WTC11 (cell line): ENCODE results near the gene SMIM31. TPM values are rescaled to one million over a fixed set of nuclear protein-coding genes. Genes with fewer than 3 reads are reported as not detected.

Source experiments
- ATAC-seq: fragments of 200-7000 bp; cut with Tn5 transposase; 2 replicates; pipeline ENCODE4 v1.10.0; 2021; ENCODE audit warnings: mild to moderate bottlenecking, moderate library complexity
- CTCF ChIA-PET: fragments of 300-600 bp; sonication (Branson Sonifier 250); formaldehyde crosslinking; loops from one replicate; lab custom pipeline; 2021; ENCODE audit warnings: antibody characterized with exemption; lab: Charles Lee
- POLR2A ChIA-PET: fragments of 350-600 bp; sonication (Branson Sonifier 250); formaldehyde crosslinking; loops from one replicate; lab custom pipeline; 2021; ENCODE audit warnings: antibody characterized with exemption; lab: Charles Lee
- DNase-seq: peaks from one replicate; pipeline ENCODE4 v3.0.0; 2021; ENCODE audit warnings: low spot score
- H3K27ac Mint-ChIP-seq: 2 replicates; pipeline ENCODE4 v1.8.0; 2021; ENCODE audit warnings: mixed read lengths
- H3K27me3 Mint-ChIP-seq: 2 replicates; pipeline ENCODE4 v1.8.0; 2021; ENCODE audit warnings: low read depth, mild to moderate bottlenecking, moderate library complexity, mixed read lengths
- H3K36me3 Mint-ChIP-seq: 2 replicates; pipeline ENCODE4 v1.8.0; 2021; ENCODE audit warnings: mixed read lengths
- H3K4me1 Mint-ChIP-seq: 2 replicates; pipeline ENCODE4 v1.8.0; 2022; ENCODE audit warnings: mixed read lengths
- H3K4me3 Mint-ChIP-seq: 2 replicates; pipeline ENCODE4 v1.8.0; 2021; ENCODE audit warnings: mild to moderate bottlenecking, moderate library complexity, mixed read lengths
- H3K9me3 Mint-ChIP-seq: 2 replicates; pipeline ENCODE4 v1.8.0; 2021; ENCODE audit warnings: mixed read lengths
- ATF3 ChIP-seq: sonication (generic); formaldehyde crosslinking; conservative IDR thresholded peaks from 2 replicates; pipeline ENCODE4 v1.8.1; 2022; ENCODE audit warnings: mild to moderate bottlenecking, missing genetic modification reagents
- ATF6 ChIP-seq: sonication (generic); formaldehyde crosslinking; IDR thresholded peaks from 2 replicates; pipeline ENCODE4 v1.8.1; 2023; ENCODE audit warnings: mild to moderate bottlenecking, missing genetic modification reagents
- CBFB ChIP-seq: sonication (generic); formaldehyde crosslinking; IDR thresholded peaks from 2 replicates; pipeline ENCODE4 v1.8.1; 2022; ENCODE audit warnings: mild to moderate bottlenecking, low read depth, missing genetic modification reagents
- CREM ChIP-seq: sonication (generic); formaldehyde crosslinking; IDR thresholded peaks from 2 replicates; pipeline ENCODE4 v1.8.1; 2022; ENCODE audit warnings: mild to moderate bottlenecking, missing genetic modification reagents, moderate library complexity
- E2F1 ChIP-seq: sonication (generic); formaldehyde crosslinking; IDR thresholded peaks from 2 replicates; pipeline ENCODE4 v1.8.0; 2022; ENCODE audit warnings: mild to moderate bottlenecking, missing genetic modification reagents
- ELF4 ChIP-seq: sonication (generic); formaldehyde crosslinking; IDR thresholded peaks from 2 replicates; pipeline ENCODE4 v1.8.1; 2022; ENCODE audit warnings: low read depth, mild to moderate bottlenecking, moderate library complexity, missing genetic modification reagents
- IRF1 ChIP-seq: sonication (generic); formaldehyde crosslinking; IDR thresholded peaks from 2 replicates; pipeline ENCODE4 v1.8.0; 2023; ENCODE audit warnings: missing genetic modification reagents
- JUN ChIP-seq: sonication (generic); formaldehyde crosslinking; IDR thresholded peaks from 2 replicates; pipeline ENCODE4 v1.8.0; 2023; ENCODE audit warnings: mild to moderate bottlenecking, missing genetic modification reagents
- OVOL2 ChIP-seq: fragments of 250-450 bp; sonication (Bioruptor Pico); IDR thresholded peaks from 2 replicates; pipeline ENCODE4 v1.9.0; 2021; ENCODE audit warnings: mild to moderate bottlenecking, borderline replicate concordance
- RORB ChIP-seq: fragments of 250-450 bp; sonication (Bioruptor Pico); IDR thresholded peaks from 2 replicates; pipeline ENCODE4 v1.9.0; 2021; ENCODE audit warnings: mild to moderate bottlenecking
- SMAD4 ChIP-seq: sonication (generic); formaldehyde crosslinking; IDR thresholded peaks from 2 replicates; pipeline ENCODE4 v1.8.0; 2022; ENCODE audit warnings: mild to moderate bottlenecking, missing genetic modification reagents
- USF1 ChIP-seq: sonication (generic); formaldehyde crosslinking; IDR thresholded peaks from 2 replicates; pipeline ENCODE4 v1.8.0; 2022; ENCODE audit warnings: mild to moderate bottlenecking, missing genetic modification reagents
- USF2 ChIP-seq: sonication (generic); formaldehyde crosslinking; IDR thresholded peaks from 2 replicates; pipeline ENCODE4 v1.8.1; 2023; ENCODE audit warnings: mild to moderate bottlenecking, missing genetic modification reagents, moderate library complexity
- ZNF121 ChIP-seq: sonication (generic); formaldehyde crosslinking; IDR thresholded peaks from 2 replicates; pipeline ENCODE4 v1.8.0; 2023; ENCODE audit warnings: missing genetic modification reagents
- ZNF232 ChIP-seq: sonication (generic); formaldehyde crosslinking; IDR thresholded peaks from 2 replicates; pipeline ENCODE4 v1.8.0; 2022; ENCODE audit warnings: mild to moderate bottlenecking, missing genetic modification reagents
- ZNF423 ChIP-seq: fragments of 250-450 bp; sonication (Bioruptor Pico); IDR thresholded peaks from 2 replicates; pipeline ENCODE4 v2.1.2; 2022; ENCODE audit warnings: mild to moderate bottlenecking, moderate library complexity
- ZSCAN18 ChIP-seq: fragments of 250-450 bp; sonication (Bioruptor Pico); IDR thresholded peaks from 2 replicates; pipeline ENCODE4 v2.1.2; 2022; ENCODE audit warnings: mild to moderate bottlenecking, moderate library complexity
- total RNA-seq: library from RNA; stranded (reverse); gene quantifications from 3 replicates; pipeline ENCODE4 v1.2.3, GENCODE V29; 2021
- TF ChIP-seq, protein P1 (sequence below): sonication (generic); formaldehyde crosslinking; IDR thresholded peaks from 2 replicates; pipeline ENCODE4 v1.8.1; 2023; ENCODE audit warnings: mild to moderate bottlenecking, missing genetic modification reagents, moderate library complexity
- TF ChIP-seq, protein P2 (sequence below): sonication (generic); formaldehyde crosslinking; IDR thresholded peaks from 2 replicates; pipeline ENCODE4 v1.8.1; 2022; ENCODE audit warnings: mild to moderate bottlenecking, missing genetic modification reagents, moderate library complexity, borderline replicate concordance

Gene SMIM31
- total RNA-seq, 1 experiment from 2014 or later = not detected

- Mint-ChIP-seq H3K36me3 (0 out of 2 replicates have a peak, but pooled peaks cover 6% of the 10 kb centered on the region), H3K4me1 (peaks cover 46% of the 10 kb centered on the region), H3K27ac (no peak overlapping the region), H3K4me3 (no peak overlapping the region), H3K9me3 (no peaks in the 10 kb centered on the region), H3K27me3 (no peaks in the 10 kb centered on the region)
- DNase-seq (no peak), ATAC-seq (no peak)
- POLR2A ChIA-PET = interaction anchor here (1.3 kb wide), 1 partner anchor 16 kb away, joined by 3 read pairs; no protein-coding TSS in a partner anchor
- TF ChIP-seq JUN (no peak), ZNF121 (no peak), E2F1 (CRISPR knock-in tag) (no peak), IRF1 (CRISPR knock-in tag) (no peak), SMAD4 (no peak), ATF3 (CRISPR knock-in tag) (no peak), RORB (CRISPR knock-in tag) (no peak), ATF6 (CRISPR knock-in tag) (no peak)
- TF ChIP-seq, protein P1, sequence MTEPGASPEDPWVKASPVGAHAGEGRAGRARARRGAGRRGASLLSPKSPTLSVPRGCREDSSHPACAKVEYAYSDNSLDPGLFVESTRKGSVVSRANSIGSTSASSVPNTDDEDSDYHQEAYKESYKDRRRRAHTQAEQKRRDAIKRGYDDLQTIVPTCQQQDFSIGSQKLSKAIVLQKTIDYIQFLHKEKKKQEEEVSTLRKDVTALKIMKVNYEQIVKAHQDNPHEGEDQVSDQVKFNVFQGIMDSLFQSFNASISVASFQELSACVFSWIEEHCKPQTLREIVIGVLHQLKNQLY (CRISPR knock-in tag) = no peak
- TF ChIP-seq, protein P2, sequence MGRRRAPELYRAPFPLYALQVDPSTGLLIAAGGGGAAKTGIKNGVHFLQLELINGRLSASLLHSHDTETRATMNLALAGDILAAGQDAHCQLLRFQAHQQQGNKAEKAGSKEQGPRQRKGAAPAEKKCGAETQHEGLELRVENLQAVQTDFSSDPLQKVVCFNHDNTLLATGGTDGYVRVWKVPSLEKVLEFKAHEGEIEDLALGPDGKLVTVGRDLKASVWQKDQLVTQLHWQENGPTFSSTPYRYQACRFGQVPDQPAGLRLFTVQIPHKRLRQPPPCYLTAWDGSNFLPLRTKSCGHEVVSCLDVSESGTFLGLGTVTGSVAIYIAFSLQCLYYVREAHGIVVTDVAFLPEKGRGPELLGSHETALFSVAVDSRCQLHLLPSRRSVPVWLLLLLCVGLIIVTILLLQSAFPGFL = no peak
- CTCF ChIA-PET = no interaction called here
Measured at GRCh38 chr4:164802301-164802901, 48.5 kb downstream of the SMIM31 start.

- TF ChIP-seq ZNF423 (no peak), ELF4 (no peak)
- TF ChIP-seq, all 79 proteins: peak for 0
- no peak overlapping the region for H3K27ac Mint-ChIP-seq
- H3K9me3 Mint-ChIP-seq = no peaks in the 10 kb centered on the region
- 0 out of 2 replicates have a peak, but pooled peaks cover 2% of the 10 kb centered on the region for H3K36me3 Mint-ChIP-seq
- no peak for ATAC-seq
- H3K27me3 Mint-ChIP-seq = no peaks in the 10 kb centered on the region
- ChIA-PET POLR2A (interaction anchor here (0.7 to 1.3 kb wide), 2 partner anchors 15 to 259 kb away, joined by 3 to 4 read pairs; no protein-coding TSS in a partner anchor), CTCF (no interaction called here)
- DNase-seq = no peak
- H3K4me3 Mint-ChIP-seq = no peak overlapping the region
- H3K4me1 Mint-ChIP-seq = peaks cover 50% of the 10 kb centered on the region
Measured at GRCh38 chr4:164803702-164804101, 49.8 kb downstream of the SMIM31 start.

GRCh38 chr4:164807611-164808010 is 53.7 kb downstream of the SMIM31 start:
- ChIA-PET POLR2A (no interaction called here), CTCF (interaction anchor here (0.7 to 1.1 kb wide), 4 partner anchors 27 to 289 kb away, joined by 3 to 5 read pairs (median 3); no protein-coding TSS in a partner anchor)
- Mint-ChIP-seq H3K9me3 (no peaks in the 10 kb centered on the region), H3K4me3 (no peak overlapping the region), H3K4me1 (peaks cover 33% of the 10 kb centered on the region), H3K27ac (peak overlapping the region; percentile 7; the same call in 1 of the 2 replicates), H3K36me3 (no peaks in the 10 kb centered on the region), H3K27me3 (no peaks in the 10 kb centered on the region)
- DNase-seq (peak; percentile 35), ATAC-seq (peak; percentile 82)
- TF ChIP-seq ZSCAN18 (CRISPR knock-in tag) (no peak), USF2 (CRISPR knock-in tag) (no peak), CREM (no peak), E2F1 (CRISPR knock-in tag) (no peak), CBFB (no peak), ZNF232 (CRISPR knock-in tag) (no peak), IRF1 (CRISPR knock-in tag) (no peak), OVOL2 (no peak), USF1 (no peak)
